Chondrocyte (in vitro differentiated cells): ENCODE results near the gene TBCEL. TPM values are rescaled to one million over a fixed set of nuclear protein-coding genes. Genes with fewer than 3 reads are reported as not detected.

ENCODE experiments used
- DNase-seq: peaks from one replicate; pipeline ENCODE4 v3.0.0; 2021; ENCODE audit warnings: mixed read lengths, low spot score
- H3K27ac Mint-ChIP-seq: one replicate; pipeline ENCODE4 v1.8.0; 2021; ENCODE audit warnings: mild to moderate bottlenecking, moderate library complexity, mixed read lengths; ENCODE audit not compliant: unreplicated experiment
- H3K27me3 Mint-ChIP-seq: 2 replicates; pipeline ENCODE4 v1.8.0; 2021; ENCODE audit warnings: low read depth, mixed read lengths
- H3K36me3 Mint-ChIP-seq: 2 replicates; pipeline ENCODE4 v1.8.0; 2021; ENCODE audit warnings: low read depth, mixed read lengths
- H3K4me1 Mint-ChIP-seq: 2 replicates; pipeline ENCODE4 v1.8.0; 2021; ENCODE audit warnings: low read depth, mild to moderate bottlenecking, mixed read lengths
- H3K4me3 Mint-ChIP-seq: one replicate; pipeline ENCODE4 v1.8.0; 2021; ENCODE audit warnings: mild to moderate bottlenecking, moderate library complexity, mixed read lengths; ENCODE audit not compliant: unreplicated experiment
- H3K9me3 Mint-ChIP-seq: 2 replicates; pipeline ENCODE4 v1.8.0; 2021; ENCODE audit warnings: low read depth, mixed read lengths
- total RNA-seq: library from RNA; stranded (reverse); gene quantifications from 3 replicates; pipeline ENCODE4 v1.2.1, GENCODE V29; 2021
- TF ChIP-seq, protein P1 (sequence below): fragments of 200-600 bp; sonication (generic); IDR thresholded peaks from 2 replicates; pipeline ENCODE4 v1.5.0; 2021; ENCODE audit warnings: antibody characterized with exemption, mild to moderate bottlenecking, moderate library complexity

TBCEL gene
- total RNA-seq, 1 donor from 2014 or later: 29.6 TPM

DNA sequence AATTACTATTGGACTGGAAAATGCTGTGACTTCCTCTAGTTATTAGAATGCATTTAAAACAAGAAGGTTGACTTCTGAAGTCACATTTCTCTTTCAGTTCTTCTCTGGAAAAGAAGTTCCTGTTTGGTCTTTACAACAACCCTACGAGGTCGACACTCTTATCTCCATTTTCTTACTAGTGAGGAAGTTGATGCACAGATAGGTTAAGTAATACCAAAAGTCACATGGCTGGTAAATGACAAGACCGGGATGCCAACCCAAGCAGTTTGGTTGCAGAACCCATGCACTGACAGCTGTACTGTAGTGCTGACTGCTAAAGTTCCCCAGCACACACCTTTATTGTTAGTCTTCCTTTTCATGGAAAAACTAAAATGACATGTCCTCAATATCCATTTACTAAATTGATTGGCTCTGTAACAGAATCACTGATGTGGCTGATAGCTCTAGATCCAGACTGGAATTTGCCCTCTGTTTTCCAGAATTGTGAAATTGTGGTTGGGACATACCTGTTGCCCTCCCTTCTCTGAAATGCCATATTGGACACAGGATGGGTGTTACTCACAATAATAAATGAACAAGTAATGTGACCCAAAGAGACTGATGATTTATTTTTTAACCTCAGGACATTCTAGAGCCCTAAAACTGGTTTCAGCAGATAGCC, 67.7 kb downstream of the TBCEL start:
- Mint-ChIP-seq H3K9me3 (no peaks in the 10 kb centered on the region), H3K36me3 (peaks cover 9% of the 10 kb centered on the region), H3K27me3 (no peaks in the 10 kb centered on the region), H3K4me1 (peaks cover 5% of the 10 kb centered on the region), H3K27ac (no peak overlapping the region), H3K4me3 (no peak overlapping the region)
- DNase-seq: no peak
- TF ChIP-seq, protein P1, sequence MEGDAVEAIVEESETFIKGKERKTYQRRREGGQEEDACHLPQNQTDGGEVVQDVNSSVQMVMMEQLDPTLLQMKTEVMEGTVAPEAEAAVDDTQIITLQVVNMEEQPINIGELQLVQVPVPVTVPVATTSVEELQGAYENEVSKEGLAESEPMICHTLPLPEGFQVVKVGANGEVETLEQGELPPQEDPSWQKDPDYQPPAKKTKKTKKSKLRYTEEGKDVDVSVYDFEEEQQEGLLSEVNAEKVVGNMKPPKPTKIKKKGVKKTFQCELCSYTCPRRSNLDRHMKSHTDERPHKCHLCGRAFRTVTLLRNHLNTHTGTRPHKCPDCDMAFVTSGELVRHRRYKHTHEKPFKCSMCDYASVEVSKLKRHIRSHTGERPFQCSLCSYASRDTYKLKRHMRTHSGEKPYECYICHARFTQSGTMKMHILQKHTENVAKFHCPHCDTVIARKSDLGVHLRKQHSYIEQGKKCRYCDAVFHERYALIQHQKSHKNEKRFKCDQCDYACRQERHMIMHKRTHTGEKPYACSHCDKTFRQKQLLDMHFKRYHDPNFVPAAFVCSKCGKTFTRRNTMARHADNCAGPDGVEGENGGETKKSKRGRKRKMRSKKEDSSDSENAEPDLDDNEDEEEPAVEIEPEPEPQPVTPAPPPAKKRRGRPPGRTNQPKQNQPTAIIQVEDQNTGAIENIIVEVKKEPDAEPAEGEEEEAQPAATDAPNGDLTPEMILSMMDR: no peak

DNA sequence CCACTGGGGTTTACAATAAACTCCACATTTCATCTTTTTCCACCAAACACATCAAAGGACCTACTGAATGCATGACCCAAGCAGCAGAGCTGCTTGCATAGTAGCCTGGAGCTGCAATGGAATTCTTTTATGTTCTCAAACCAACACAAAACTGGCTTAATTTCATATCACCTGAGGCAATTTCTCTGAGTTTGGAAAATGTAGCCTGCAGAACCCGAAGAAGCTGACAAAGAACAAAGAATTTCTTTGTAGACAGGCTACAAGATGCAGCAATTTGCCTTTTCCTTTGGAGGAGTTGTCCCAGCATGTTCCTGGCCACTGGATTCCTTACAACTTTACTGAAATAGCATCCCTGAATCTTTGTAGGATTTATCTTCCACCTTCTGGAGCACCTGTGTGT, 71.7 kb downstream of the TBCEL start:
- DNase-seq: no peak
- Mint-ChIP-seq H3K27me3 (no peaks in the 10 kb centered on the region), H3K4me1 (peaks cover 8% of the 10 kb centered on the region)

DNA sequence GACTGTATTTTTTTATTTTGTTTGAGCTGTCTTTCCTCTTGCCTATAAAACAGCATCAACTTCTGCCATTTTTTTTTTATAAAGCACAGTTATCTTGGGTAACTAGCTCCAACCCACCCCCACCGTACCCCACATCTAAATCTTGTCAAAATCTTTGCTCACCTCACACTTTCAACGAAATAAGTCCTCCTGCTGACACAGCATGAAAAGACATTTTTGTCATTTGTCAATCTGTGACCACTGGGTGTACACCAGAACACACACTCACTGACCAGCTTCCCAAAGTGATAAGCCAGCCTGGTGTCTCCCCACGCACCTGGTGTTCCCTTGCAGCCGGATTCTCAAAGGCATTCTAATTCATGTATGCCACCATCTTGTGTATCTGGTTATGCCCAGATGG, 75.5 kb downstream of the TBCEL start:
- no peak for DNase-seq
- TF ChIP-seq, protein P1: no peak
- H3K9me3 Mint-ChIP-seq: no peaks in the 10 kb centered on the region

More for the DNA sequence above, 71.7 kb downstream of the TBCEL start:
- Mint-ChIP-seq H3K27ac (no peak overlapping the region), H3K9me3 (no peaks in the 10 kb centered on the region), H3K4me3 (no peak overlapping the region), H3K36me3 (no peaks in the 10 kb centered on the region)
- TF ChIP-seq, protein P1: no peak

DNA sequence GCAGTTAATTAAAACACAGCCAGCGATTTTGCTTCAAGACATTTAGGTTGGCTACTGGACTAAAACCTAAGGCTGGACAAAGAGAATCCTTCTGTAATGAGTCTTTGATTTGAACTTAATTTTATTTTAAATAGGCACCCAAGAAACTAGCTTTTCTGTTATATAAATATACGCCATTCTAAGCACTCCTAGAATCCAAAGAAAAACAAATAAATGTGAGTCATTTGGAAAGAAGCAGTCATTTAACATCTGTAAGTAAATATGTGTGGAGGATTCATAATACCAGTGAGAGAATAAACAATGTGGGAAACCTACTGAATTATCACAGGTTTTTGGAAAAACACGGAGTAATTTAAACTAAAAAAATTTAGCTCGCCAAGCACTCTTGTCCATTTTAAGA, 76.0 kb downstream of the TBCEL start:
- Mint-ChIP-seq H3K9me3 (no peaks in the 10 kb centered on the region), H3K27ac (no peak overlapping the region), H3K4me1 (peaks cover 8% of the 10 kb centered on the region), H3K4me3 (no peak overlapping the region), H3K36me3 (no peaks in the 10 kb centered on the region), H3K27me3 (no peaks in the 10 kb centered on the region)
- TF ChIP-seq, protein P1: no peak
- no peak for DNase-seq

More for the DNA sequence above, 75.5 kb downstream of the TBCEL start:
- Mint-ChIP-seq H3K27me3 (no peaks in the 10 kb centered on the region), H3K4me3 (no peak overlapping the region), H3K36me3 (no peaks in the 10 kb centered on the region), H3K4me1 (peaks cover 8% of the 10 kb centered on the region), H3K27ac (no peak overlapping the region)

DNA sequence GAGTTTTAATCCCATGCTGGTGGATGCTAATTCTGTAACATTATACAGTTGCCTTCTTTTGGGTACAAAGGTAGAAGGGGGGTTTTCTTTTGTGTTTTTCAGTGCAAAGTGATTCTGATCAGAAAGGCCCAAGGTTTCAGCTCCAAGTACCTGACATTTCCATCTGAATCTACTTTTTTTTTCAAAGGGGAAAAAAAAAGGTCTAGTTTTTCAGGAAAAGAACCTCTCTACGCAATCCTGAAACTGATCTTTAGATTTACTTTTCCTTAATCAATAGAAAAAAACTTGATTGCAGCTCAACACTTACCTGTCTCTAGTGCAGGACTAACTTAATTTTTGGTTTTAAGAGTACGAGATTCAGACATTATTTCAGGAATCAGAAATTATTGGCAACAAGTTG, 77.0 kb downstream of the TBCEL start, which contains the start of gene TECTA:
TECTA (plus strand) TSS at position 301 of the 400 bp plus-strand sequence. CDS start 1,423 bp downstream, outside the sequence.
- TF ChIP-seq, protein P1: no peak
- Mint-ChIP-seq H3K27me3 (no peaks in the 10 kb centered on the region), H3K9me3 (no peaks in the 10 kb centered on the region), H3K27ac (no peak within 1 kb of the TSS), H3K4me3 (no peak within 1 kb of the TSS), H3K36me3 (no peaks in the 10 kb centered on the region), H3K4me1 (peaks cover 8% of the 10 kb centered on the region)
- DNase-seq: no peak
